ENCODE data around the gene UNC119.

Gene UNC119

DNA sequence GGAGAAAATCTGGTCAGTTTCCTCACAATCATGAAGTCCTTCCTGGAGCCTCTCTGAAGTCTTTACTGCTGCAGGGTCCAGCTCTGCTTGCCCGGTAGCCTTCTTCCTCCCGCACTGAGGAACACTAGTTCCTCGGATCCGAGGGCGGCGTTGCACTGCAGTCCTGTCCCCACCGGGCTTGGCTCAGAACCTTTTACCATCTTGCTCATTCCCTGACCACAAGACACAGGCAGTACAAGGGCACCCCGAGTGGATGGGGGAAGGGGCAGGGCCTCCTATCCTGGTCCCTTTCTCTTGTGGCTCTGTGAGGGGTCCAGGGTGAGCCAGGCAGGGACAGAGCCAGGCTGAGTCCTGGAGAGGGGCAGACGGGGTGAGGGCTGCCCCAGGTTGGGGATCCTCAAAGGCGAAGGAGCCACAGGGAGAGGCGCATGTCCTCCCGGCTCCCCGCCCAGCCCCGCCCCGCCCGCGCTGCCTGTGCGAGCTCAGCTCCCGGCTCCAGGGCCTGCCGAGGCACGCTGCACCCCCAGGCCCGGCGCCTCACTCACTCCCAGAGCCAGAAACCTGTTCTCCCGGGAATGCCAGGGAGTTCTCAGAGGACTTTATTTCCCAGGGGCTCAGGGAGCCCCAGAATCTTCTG is 44.7 kb downstream of the UNC119 start:
- no peak overlapping the region for H3K4me3 ChIP-seq (replicated peaks in 1 of 2; ENCODE audit: low read depth in 2 of 2, low read length in 2 of 2)
- TF ChIP-seq, protein P1, sequence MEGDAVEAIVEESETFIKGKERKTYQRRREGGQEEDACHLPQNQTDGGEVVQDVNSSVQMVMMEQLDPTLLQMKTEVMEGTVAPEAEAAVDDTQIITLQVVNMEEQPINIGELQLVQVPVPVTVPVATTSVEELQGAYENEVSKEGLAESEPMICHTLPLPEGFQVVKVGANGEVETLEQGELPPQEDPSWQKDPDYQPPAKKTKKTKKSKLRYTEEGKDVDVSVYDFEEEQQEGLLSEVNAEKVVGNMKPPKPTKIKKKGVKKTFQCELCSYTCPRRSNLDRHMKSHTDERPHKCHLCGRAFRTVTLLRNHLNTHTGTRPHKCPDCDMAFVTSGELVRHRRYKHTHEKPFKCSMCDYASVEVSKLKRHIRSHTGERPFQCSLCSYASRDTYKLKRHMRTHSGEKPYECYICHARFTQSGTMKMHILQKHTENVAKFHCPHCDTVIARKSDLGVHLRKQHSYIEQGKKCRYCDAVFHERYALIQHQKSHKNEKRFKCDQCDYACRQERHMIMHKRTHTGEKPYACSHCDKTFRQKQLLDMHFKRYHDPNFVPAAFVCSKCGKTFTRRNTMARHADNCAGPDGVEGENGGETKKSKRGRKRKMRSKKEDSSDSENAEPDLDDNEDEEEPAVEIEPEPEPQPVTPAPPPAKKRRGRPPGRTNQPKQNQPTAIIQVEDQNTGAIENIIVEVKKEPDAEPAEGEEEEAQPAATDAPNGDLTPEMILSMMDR (IDR thresholded peaks at IDR 0.05; ENCODE audit: low read depth, low read length): no peak
- no peak for DNase-seq (ENCODE audit: low read depth in 2 of 2)

GRCh38 chr17:28506763-28507487 is 45.5 kb downstream of the UNC119 start:
- H3K4me3 ChIP-seq (replicated peaks in 1 of 2; ENCODE audit: low read depth in 2 of 2, low read length in 2 of 2): no peak overlapping the region
- TF ChIP-seq, protein P1 (IDR thresholded peaks at IDR 0.05; ENCODE audit: low read depth, low read length): no peak
- no peak for DNase-seq (ENCODE audit: low read depth in 2 of 2)

- TF ChIP-seq, protein P1 (IDR thresholded peaks at IDR 0.05; ENCODE audit: low read depth, low read length): no peak
- H3K4me3 ChIP-seq (replicated peaks in 1 of 2; ENCODE audit: low read depth in 2 of 2, low read length in 2 of 2): no peak within 1 kb of the TSS
- no peak for DNase-seq (ENCODE audit: low read depth in 2 of 2)
Observed at GRCh38 chr17:28505986-28506665, 46.3 kb downstream of the UNC119 start, which contains the start of gene FOXN1. FOXN1 (plus strand) TSS chr17:28506348; CDS start chr17:28523970, 17,622 bp downstream.

DNA sequence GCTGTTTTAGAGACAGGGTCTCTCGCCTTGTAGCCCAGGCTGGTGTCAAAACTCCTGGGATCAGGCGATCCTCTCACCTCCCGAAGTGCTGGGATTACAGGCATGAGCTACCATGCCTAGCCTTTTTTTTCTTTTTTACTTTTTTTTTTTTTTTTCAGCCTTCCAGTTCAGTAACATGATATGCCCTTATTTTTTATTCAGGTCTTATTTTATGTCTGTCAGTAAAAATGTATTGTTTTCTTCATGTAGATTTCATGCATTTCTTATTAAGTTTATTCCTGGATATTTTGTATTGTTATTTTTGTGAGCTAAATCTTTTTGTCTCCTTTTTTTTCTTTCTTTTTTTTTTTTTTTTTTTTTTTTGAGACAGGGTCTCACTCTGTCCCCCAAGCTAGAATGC is 49.0 kb downstream of the UNC119 start:
- DNase-seq (ENCODE audit: low read depth in 2 of 2): no peak
- TF ChIP-seq, protein P1 (IDR thresholded peaks at IDR 0.05; ENCODE audit: low read depth, low read length): no peak
- H3K4me3 ChIP-seq (replicated peaks in 1 of 2; ENCODE audit: low read depth in 2 of 2, low read length in 2 of 2): no peak overlapping the region

GRCh38 chr17:28501421-28502284 is 50.8 kb downstream of the UNC119 start:
- no peak for DNase-seq (ENCODE audit: low read depth in 2 of 2)
- TF ChIP-seq, protein P1 (IDR thresholded peaks at IDR 0.05; ENCODE audit: low read depth, low read length): no peak

GRCh38 chr17:28500712-28501379 is 51.6 kb downstream of the UNC119 start:
- no peak for DNase-seq (ENCODE audit: low read depth in 2 of 2)
- no peak overlapping the region for H3K4me3 ChIP-seq (replicated peaks in 1 of 2; ENCODE audit: low read depth in 2 of 2, low read length in 2 of 2)
- TF ChIP-seq, protein P1 (IDR thresholded peaks at IDR 0.05; ENCODE audit: low read depth, low read length): no peak

More at GRCh38 chr17:28501421-28502284, 50.8 kb downstream of the UNC119 start:
- no peak overlapping the region for H3K4me3 ChIP-seq (replicated peaks in 1 of 2; ENCODE audit: low read depth in 2 of 2, low read length in 2 of 2)
